ENCODE results near the gene LIMK2. TPM values are rescaled to one million over a fixed set of nuclear protein-coding genes. Genes with fewer than 3 reads are reported as not detected.

Gene LIMK2
- total and polyA plus RNA-seq, 10 donors, result 6.1 to 182 (median 60.6) TPM

DNA sequence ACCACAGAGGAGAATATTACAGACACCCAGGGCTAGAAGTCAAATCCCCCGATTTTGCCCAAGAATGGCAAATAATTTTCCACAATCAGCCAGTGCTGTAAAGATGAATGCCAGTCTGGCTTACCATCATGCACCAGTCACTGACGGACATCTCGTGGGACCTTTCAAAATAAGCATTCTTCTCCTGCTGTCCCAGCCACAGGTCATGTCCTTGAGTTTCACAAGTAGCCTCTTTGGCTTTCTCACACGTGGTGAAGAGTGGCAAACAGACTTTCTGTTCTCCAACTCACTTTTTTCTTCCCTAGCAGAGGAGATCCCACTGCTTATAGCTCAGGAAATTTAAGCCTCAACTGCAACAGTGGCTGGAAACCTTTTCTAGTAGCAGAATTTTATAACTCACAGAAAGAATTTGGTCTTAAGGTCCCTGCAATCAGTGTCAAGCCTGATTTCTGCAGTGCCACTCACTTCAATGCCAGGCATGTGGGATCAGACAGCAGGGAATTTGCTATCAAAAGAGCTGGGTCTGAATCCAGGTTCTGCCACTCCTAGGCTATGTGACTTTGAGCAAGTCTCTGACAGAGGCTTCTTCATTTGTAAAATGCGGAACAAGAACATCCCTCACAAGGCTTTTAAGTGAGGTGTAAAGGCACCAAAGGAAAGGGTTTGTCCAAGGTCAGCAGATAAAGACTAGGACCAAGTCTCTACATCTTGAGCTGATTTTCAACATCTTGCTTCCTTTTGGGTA, 76.6 kb downstream of the LIMK2 start:
- 26 to 48% (median 37%) methylated on average over 5 of the region's 5 CpGs for WGBS, 5 donors
- Histone ChIP-seq H3K4me3 (peak overlapping the region in 7 of 8 donors; percentile 10 to 87 (median 71)), H3K36me3 (peaks cover 0 to 62% (median 32%) of the 10 kb centered on the region in 6 donors), H3K27me3 (replicated peaks in 1 of 7) (no peaks in the 10 kb centered on the region), H3K27ac (peak overlapping the region; percentile 98 to 100 (median 99)), H3K4me1 (peaks cover 49 to 97% (median 85%) of the 10 kb centered on the region in 6 donors), H3K9me3 (no peaks in the 10 kb centered on the region)
- intact Hi-C loops (cut with DNase I; ENCODE audit: low total_unique reads), result no loop called here
- DNase-seq, result no peak
- peak in 1 of 3 donors; percentile 62 for TF ChIP-seq POLR2AphosphoS5 (IDR thresholded peaks at IDR 0.05)
- no peak for TF ChIP-seq POLR2A (IDR thresholded peaks at IDR 0.05)

DNA sequence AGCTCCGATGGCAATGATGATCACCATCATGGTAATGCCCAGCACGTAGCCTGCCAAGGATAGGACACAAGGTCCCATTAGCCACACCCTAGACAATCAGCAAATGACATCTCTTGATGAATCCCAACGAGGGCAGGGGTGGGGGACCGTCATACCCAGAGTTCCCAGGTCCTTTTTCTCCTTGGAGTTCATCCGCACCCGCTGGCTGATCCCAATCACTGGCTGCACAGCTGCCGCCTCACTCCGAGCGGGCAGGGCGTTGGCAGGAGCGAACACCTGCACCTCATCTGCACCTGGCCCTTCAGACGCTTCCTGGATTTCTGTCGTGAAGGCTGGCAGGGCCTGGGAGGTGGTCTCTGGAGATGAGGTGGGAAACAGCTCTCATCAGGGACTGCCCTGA, 77.2 kb downstream of the LIMK2 start:
- Histone ChIP-seq H3K4me1 (peaks cover 49 to 97% (median 85%) of the 10 kb centered on the region in 6 donors), H3K4me3 (peak overlapping the region in 7 of 8 donors; percentile 1 to 87 (median 71))
- peak; percentile 84 for DNase-seq

DNA sequence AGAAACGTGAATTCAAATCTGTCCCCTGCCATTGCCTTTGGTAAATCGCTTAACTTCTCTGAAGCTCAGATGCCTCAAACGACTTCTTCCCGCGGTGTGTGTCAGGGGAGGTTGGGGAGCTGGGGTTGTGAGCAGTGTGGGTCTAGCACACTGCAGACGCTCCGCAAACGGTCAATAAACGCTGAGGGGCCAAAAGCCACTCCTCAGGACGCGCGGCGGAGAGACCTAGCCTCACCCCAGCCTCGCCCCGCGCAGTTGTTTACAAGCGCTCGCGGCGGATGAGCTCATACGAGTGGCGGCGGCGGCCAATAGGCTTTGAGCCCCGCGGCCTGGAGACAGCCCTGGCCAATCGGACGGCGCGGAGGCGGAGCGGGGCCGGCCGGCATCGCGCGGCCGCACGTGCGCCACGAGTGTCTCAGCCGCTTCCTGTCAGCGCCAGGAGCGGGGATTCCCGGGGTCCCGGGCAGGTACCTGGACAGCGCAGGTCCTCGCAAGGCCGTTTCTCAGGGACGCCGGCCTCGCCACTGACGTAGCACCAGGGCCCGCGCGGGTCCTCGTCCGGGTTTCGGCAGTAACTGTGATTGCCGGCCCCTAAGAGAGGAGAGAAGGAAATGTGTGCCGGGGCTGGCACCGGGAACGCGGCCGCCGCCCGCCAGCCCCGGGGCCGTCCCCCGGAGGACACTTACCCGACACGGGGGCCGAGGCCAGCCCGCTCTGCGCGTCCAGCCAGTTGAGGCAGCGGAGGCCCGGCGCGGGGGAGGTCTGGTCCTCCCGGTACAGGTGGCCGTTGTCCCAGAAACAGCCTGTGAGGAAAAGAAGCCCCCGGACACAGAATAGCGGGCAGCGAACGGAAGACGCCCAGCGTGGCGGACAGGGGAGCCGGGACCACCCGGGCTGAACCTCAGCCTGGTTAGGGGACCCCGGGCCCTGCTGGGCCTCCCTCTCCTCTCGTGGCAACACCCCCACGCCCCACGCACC, 78.7 kb downstream of the LIMK2 start:
- Histone ChIP-seq H3K4me1 (peaks cover 42 to 97% (median 82%) of the 10 kb centered on the region in 6 donors), H3K27me3 (replicated peaks in 1 of 7) (no peaks in the 10 kb centered on the region), H3K9me3 (no peaks in the 10 kb centered on the region), H3K4me3 (peak overlapping the region; percentile 42 to 87 (median 72)), H3K27ac (peak overlapping the region; percentile 98 to 100 (median 99)), H3K36me3 (peaks cover 0 to 41% (median 12%) of the 10 kb centered on the region in 6 donors)
- TF ChIP-seq POLR2A (IDR thresholded peaks at IDR 0.05), result peak; percentile 95 to 98 (median 98)
- TF ChIP-seq, protein P1, sequence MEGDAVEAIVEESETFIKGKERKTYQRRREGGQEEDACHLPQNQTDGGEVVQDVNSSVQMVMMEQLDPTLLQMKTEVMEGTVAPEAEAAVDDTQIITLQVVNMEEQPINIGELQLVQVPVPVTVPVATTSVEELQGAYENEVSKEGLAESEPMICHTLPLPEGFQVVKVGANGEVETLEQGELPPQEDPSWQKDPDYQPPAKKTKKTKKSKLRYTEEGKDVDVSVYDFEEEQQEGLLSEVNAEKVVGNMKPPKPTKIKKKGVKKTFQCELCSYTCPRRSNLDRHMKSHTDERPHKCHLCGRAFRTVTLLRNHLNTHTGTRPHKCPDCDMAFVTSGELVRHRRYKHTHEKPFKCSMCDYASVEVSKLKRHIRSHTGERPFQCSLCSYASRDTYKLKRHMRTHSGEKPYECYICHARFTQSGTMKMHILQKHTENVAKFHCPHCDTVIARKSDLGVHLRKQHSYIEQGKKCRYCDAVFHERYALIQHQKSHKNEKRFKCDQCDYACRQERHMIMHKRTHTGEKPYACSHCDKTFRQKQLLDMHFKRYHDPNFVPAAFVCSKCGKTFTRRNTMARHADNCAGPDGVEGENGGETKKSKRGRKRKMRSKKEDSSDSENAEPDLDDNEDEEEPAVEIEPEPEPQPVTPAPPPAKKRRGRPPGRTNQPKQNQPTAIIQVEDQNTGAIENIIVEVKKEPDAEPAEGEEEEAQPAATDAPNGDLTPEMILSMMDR (IDR thresholded peaks at IDR 0.05 in 8 of 11, conservative IDR thresholded peaks at IDR 0.05 in 3 of 11), result peak in 5 of 11 experiments; percentile 5 to 24 (median 14)
- TF ChIP-seq POLR2AphosphoS5 (IDR thresholded peaks at IDR 0.05), result peak; percentile 100
- intact Hi-C loops (cut with DNase I; ENCODE audit: low total_unique reads), result no loop called here
- WGBS, 5 donors, result 0 to 1% (median 1%) methylated on average over 35 to 94 of the region's 95 CpGs
- DNase-seq, result peak; percentile 99

More for the DNA sequence above, 77.2 kb downstream of the LIMK2 start:
- WGBS, 5 donors, result 67 to 82% (median 76%) methylated on average over 12 to 13 of the region's 13 CpGs
- TF ChIP-seq POLR2A (IDR thresholded peaks at IDR 0.05) (no peak), POLR2AphosphoS5 (IDR thresholded peaks at IDR 0.05) (peak in 2 of 3 donors; percentile 16 to 85)
- no peaks in the 10 kb centered on the region for H3K27me3 ChIP-seq (replicated peaks in 1 of 7)
- no peaks in the 10 kb centered on the region for H3K9me3 ChIP-seq
- intact Hi-C loops (cut with DNase I; ENCODE audit: low total_unique reads), result no loop called here
- H3K36me3 ChIP-seq, result peaks cover 0 to 55% (median 25%) of the 10 kb centered on the region in 6 donors
- H3K27ac ChIP-seq, result peak overlapping the region; percentile 98 to 100 (median 99)

DNA sequence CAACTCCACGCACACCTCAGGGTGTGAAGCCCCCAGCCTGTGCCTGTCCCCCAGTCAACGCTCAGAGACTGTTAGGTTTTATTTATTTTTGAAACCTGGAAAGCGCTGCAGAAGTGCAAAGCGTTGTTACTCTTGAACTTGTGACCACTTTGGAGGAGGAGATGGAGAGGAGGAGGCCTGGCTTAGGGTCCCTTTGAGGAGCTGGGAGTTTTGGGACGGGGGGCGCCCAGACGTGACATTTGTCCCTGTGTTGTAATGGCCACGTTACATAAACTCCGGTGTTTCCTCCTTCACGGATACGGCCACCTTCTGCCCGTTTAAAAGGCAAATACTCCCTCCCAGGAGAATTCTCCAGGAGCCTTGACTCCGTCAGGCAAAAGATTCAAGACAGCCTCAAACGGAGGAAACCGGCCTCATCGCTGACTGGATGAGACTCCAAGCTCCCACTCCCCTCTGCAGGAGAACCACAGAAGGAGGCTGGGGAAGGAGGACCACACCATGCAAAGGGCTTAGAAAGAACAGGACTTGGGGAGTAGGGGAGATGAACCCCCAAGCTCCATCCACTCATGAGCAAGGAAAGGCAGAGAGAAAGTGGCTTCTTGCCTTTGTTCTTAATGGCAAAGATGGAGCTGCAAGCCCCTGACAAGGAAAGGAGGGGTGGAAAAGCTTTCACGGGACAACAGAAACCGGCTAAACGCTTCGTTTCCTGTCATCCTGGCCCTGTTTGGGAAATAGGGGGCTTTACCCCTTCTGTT, 79.6 kb downstream of the LIMK2 start:
- Histone ChIP-seq H3K27ac (peak overlapping the region; percentile 98 to 100 (median 99)), H3K4me1 (peaks cover 41 to 97% (median 82%) of the 10 kb centered on the region in 6 donors), H3K4me3 (peak overlapping the region; percentile 42 to 87 (median 72)), H3K27me3 (replicated peaks in 1 of 7) (no peaks in the 10 kb centered on the region), H3K9me3 (no peaks in the 10 kb centered on the region), H3K36me3 (peaks cover 0 to 33% (median 11%) of the 10 kb centered on the region in 6 donors)
- 0 to 3% (median 1%) methylated on average over 17 to 20 of the region's 20 CpGs for WGBS, 5 donors
- DNase-seq, result no peak
- TF ChIP-seq, protein P1 (IDR thresholded peaks at IDR 0.05 in 8 of 11, conservative IDR thresholded peaks at IDR 0.05 in 3 of 11), result no peak
- TF ChIP-seq POLR2AphosphoS5 (IDR thresholded peaks at IDR 0.05), result no peak
- TF ChIP-seq POLR2A (IDR thresholded peaks at IDR 0.05), result no peak
- intact Hi-C loops (cut with DNase I; ENCODE audit: low total_unique reads), result no loop called here

All from spleen (tissue), 11 donors.